KMS-11 (cell line): Measurements from ENCODE around the gene SUSD3.

ENCODE experiments used
- H2AFZ ChIP-seq: fragments of 200-600 bp; sonication (generic); 2 replicates; pipeline ENCODE4 v1.6.1; 2016; ENCODE audit warnings: antibody characterized with exemption, mixed run types, low read depth
- H3K27ac ChIP-seq: fragments of 200-600 bp; sonication (generic); 2 replicates; pipeline ENCODE4 v1.6.1; 2016; ENCODE audit warnings: mild to moderate bottlenecking, mixed run types
- H3K27me3 ChIP-seq: fragments of 200-600 bp; sonication (generic); 2 replicates; pipeline ENCODE4 v1.6.1; 2017; ENCODE audit warnings: mild to moderate bottlenecking, low read depth, mixed run types, moderate library complexity; ENCODE audit not compliant: insufficient read depth
- H3K36me3 ChIP-seq: fragments of 200-600 bp; sonication (generic); 2 replicates; pipeline ENCODE4 v1.6.1; 2017; ENCODE audit warnings: mild to moderate bottlenecking, mixed run types; ENCODE audit not compliant: insufficient read depth
- H3K4me1 ChIP-seq: fragments of 200-600 bp; sonication (generic); 2 replicates; pipeline ENCODE4 v1.6.1; 2016; ENCODE audit warnings: mild to moderate bottlenecking, low read depth, mixed run types; ENCODE audit not compliant: poor library complexity, severe bottlenecking
- H3K4me2 ChIP-seq: fragments of 200-600 bp; sonication (generic); 2 replicates; pipeline ENCODE4 v1.7.0; 2016; ENCODE audit warnings: mild to moderate bottlenecking, mixed run types
- H3K4me3 ChIP-seq: fragments of 200-600 bp; sonication (generic); IDR thresholded peaks from 2 replicates; pipeline ENCODE4 v1.6.1; 2017; ENCODE audit warnings: low read depth, low read length, mixed read lengths; ENCODE audit not compliant: insufficient read depth
- H3K79me2 ChIP-seq: fragments of 200-600 bp; sonication (generic); 2 replicates; pipeline ENCODE4 v1.6.1; 2016; ENCODE audit warnings: low read depth, mixed run types; ENCODE audit not compliant: insufficient read depth
- H3K9ac ChIP-seq: fragments of 200-600 bp; sonication (generic); 2 replicates; pipeline ENCODE4 v1.6.1; 2016; ENCODE audit warnings: mild to moderate bottlenecking, mixed run types
- H4K20me1 ChIP-seq: fragments of 200-600 bp; sonication (generic); 2 replicates; pipeline ENCODE4 v1.6.1; 2016; ENCODE audit warnings: mild to moderate bottlenecking, mixed run types; ENCODE audit not compliant: insufficient read depth
- CTCF ChIP-seq: fragments of 200-600 bp; sonication (generic); conservative IDR thresholded peaks from 2 replicates; pipeline ENCODE4 v1.6.1; 2017; ENCODE audit warnings: low read depth, mild to moderate bottlenecking, antibody characterized with exemption, low read length, moderate library complexity, mixed read lengths

SUSD3 gene

DNA sequence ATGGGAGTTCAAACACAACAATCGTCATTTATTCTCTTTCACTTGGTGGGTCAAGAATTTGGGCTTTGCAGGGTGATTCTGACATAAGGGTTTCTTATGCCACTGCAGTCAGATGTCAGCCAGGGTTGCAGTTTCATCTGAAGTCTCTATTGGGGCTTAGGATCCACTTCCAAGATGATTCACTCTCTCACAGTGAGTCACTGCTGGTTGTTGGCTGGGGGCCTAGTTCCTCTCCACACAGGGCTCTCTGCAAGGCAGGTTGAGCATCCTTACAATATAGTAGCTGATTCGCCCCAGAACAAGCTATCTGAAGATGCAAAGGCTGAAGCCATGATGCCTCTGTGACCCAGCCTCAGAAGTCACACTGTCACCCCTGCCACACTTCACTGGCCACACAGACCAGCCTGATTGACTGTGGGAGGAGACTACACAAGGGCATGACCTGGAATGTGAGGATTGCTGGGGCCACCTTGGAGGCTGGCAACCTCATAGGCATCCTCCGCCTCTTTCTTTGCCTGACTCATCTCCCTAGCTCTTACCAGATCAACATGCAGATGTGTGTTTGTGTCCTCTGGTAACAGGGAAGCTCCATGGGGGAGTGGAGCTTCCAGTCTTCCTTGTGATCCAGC lies 33.1 kb downstream of the SUSD3 start:
- no peaks in the 10 kb centered on the region for H3K27me3 ChIP-seq
- TF ChIP-seq CTCF = no peak
- H3K36me3 ChIP-seq = no peaks in the 10 kb centered on the region
- H3K4me2 ChIP-seq = no peak overlapping the region
- H2AFZ ChIP-seq = no peak overlapping the region
- no peaks in the 10 kb centered on the region for H3K79me2 ChIP-seq
- no peaks in the 10 kb centered on the region for H4K20me1 ChIP-seq
- no peak overlapping the region for H3K9ac ChIP-seq
- no peak overlapping the region for H3K4me3 ChIP-seq
- no peak overlapping the region for H3K27ac ChIP-seq
- H3K4me1 ChIP-seq = peaks cover 24% of the 10 kb centered on the region

DNA sequence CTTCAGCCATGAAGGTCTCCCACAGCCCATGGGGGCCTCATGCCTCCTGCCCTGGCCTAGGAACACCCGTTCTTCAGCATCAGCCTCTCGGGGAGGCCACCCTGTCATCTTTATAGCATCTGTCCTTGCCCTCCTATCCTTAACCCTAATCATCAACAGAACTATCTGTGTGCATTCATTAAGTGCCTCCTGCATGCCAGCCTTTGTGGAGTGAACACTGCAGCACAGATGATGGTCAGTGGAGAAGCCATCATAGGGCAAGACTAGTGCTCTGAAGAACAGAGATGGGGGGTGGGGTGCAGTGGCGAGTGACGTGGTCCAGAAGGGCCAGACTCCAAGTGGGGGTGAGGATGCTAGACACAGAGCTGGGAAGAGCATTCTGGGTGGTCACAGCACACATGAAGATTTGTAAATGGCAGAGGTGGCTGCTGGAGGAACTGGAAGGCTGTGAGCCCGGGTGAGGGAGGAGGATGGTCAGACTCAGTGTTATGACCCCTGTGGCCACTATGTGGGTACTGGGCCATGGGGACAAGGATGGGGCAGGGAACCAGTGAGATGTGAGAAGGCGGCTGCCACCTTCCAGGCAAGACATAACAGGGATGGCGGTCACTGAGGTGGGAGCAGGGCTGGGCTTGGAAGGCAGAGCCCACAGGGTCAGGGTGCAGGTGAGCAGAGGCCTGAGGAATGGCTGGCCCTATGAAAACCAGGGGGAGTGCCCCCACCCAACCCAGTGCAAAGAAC lies 33.9 kb downstream of the SUSD3 start:
- no peak overlapping the region for H3K4me3 ChIP-seq
- H3K27me3 ChIP-seq = no peaks in the 10 kb centered on the region
- no peaks in the 10 kb centered on the region for H3K36me3 ChIP-seq
- H4K20me1 ChIP-seq = no peaks in the 10 kb centered on the region
- H3K79me2 ChIP-seq = no peaks in the 10 kb centered on the region
- H2AFZ ChIP-seq = no peak overlapping the region
- no peak overlapping the region for H3K27ac ChIP-seq
- H3K9ac ChIP-seq = no peak overlapping the region
- no peak for TF ChIP-seq CTCF
- no peak overlapping the region for H3K4me2 ChIP-seq
- peaks cover 33% of the 10 kb centered on the region for H3K4me1 ChIP-seq

DNA sequence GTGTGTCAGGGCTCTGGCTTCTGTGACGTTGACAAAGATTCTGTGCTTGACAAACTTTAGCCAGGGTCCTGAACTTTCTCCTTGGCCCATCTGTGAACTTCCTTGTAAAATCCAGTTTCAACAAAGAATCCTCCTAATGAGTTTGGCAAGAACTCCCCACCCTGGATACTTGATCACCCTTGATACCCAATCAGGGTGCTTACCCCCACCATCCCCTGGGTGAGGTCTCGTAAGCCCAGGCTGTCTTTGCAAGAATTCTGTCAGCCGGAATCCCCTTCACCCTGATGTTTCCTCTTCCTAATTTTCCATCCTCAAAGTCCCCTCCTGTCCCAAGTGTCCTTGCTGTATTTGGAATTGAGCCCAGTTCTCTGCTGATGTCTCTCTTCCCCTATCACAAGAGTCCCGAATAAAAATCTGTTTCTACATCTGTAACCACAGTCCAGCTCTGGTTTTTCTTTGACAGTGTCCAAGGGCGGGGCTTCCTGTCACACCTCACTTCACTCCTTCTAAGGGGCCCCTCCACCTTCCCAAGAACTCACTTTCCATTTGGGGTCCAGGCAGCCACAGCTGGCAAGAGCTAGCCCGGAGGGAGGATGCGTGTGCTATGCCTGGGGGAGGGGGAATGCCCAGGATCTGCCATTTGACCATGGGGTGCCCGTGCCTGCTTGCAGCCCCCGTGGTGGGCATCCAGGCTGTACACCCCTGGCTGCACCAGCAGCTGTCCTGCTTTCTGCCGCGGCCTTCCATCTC lies 34.8 kb downstream of the SUSD3 start:
- H4K20me1 ChIP-seq = no peaks in the 10 kb centered on the region
- no peaks in the 10 kb centered on the region for H3K36me3 ChIP-seq
- no peak overlapping the region for H3K4me3 ChIP-seq
- H3K4me1 ChIP-seq = peaks cover 33% of the 10 kb centered on the region
- no peak overlapping the region for H2AFZ ChIP-seq
- H3K9ac ChIP-seq = no peak overlapping the region
- no peak overlapping the region for H3K27ac ChIP-seq
- H3K27me3 ChIP-seq = no peaks in the 10 kb centered on the region
- no peak overlapping the region for H3K4me2 ChIP-seq
- no peak for TF ChIP-seq CTCF
- H3K79me2 ChIP-seq = no peaks in the 10 kb centered on the region

GRCh38 chr9:93093877-93094657 lies 35.6 kb downstream of the SUSD3 start:
- no peaks in the 10 kb centered on the region for H3K36me3 ChIP-seq
- no peaks in the 10 kb centered on the region for H3K27me3 ChIP-seq
- no peak overlapping the region for H3K4me3 ChIP-seq

More at GRCh38 chr9:93093877-93094657, 35.6 kb downstream of the SUSD3 start:
- no peak overlapping the region for H3K4me2 ChIP-seq
- no peak for TF ChIP-seq CTCF
- no peaks in the 10 kb centered on the region for H4K20me1 ChIP-seq
- H2AFZ ChIP-seq = no peak overlapping the region
- H3K79me2 ChIP-seq = no peaks in the 10 kb centered on the region
- no peak overlapping the region; the same call in 1 of the 2 replicates for H3K27ac ChIP-seq
- peaks cover 33% of the 10 kb centered on the region for H3K4me1 ChIP-seq
- H3K9ac ChIP-seq = no peak overlapping the region
